Stimulated activated CD4-positive, alpha-beta T cell treated with anti-CD3 and anti-CD28 coated beads, Interleukin-12 subunit alpha, Interleukin-12 subunit beta, amount 100 ng/mL, for 4 hours (primary cell): ENCODE results near the gene ARHGAP21.

ENCODE experiments used
- DNase-seq: peaks from one replicate; pipeline ENCODE4 v3.0.0-alpha.2; 2020

ARHGAP21 gene

DNA sequence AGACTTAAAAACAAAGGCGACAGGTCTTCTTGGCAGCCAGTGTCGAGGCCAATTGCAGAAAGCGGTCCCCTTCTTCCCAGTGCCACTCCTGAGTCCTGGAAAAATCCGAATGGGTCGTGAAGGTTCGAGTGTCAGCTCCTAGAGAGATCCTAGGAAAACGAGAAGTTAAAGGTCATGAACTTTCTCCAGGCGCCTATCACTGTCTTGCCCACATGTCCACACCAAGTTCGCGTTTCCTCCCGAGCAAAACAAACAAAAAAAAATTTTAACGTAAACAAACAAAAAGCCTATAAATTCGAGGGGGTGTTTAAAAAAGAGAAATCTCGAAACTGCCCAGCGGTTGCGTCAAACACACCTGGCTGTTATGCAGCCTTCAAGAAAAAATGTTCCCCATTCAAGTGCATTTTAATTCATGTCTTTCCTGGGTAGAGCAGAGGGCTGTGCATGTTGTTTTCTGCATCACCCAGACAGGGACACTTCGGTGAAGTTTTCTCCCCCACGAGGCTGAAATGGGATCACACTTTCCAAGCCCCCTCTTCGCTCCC, 1.5 kb downstream of the ARHGAP21 start:
- DNase-seq: no peak

DNA sequence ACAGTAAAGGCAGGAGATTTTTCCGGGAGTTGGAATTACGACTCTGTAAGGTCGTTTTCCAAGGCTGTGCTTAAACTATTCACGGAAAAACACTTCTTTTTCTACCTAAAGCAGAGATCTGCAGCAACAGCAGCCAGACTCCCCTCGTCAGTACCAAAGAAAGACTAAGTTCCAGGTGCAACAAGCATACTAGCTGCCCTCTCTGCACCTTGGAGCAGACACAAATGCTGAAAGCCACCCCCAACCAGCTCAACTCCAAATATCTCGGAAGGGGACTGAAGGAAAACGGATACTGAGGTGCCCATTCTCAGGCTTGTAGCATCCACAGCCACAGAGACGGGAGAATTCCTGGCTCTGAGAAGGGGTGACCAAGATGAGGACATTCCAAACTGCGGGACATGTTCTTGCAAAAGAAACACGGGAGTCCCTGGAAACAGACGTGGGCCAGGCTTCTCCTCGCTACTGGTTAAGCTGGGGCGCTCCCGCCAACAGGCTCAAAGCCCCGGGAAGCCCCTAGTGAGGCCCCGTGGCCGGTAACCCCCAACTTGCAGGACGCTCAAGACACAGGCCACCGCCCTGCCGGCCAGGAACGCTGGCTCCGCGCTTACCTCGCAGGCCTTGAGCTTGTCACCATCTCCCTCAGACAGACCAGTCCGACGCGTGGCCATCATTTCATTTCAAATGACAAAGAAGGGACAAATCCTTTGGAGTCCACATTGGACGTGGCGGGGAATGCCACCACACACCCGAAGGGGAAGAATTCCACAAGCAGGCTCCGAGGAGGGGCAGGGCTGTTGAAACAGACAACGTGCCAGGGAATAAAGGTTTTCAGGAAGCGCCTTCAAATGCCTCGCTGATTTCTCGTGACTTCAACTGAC, 2.2 kb downstream of the ARHGAP21 start:
- no peak for DNase-seq

DNA sequence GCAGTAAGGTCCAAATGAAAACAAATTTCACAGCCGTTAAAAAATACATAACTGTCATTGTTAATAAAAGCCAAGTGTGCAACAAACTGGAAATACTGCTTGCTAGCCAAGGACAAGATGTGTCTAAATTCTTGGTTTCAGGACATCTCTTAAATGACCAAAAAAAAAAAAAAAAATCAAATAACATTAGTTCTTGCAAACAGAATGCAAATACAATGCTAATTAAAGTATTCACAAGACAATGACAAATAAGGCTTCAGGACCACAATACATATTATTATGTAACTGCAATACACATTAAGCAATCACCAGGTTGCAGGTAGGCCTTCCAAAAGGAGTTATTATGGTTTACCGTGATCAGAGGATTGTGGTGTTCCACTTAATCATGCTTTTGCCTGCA, 3.6 kb downstream of the ARHGAP21 start:
- DNase-seq: no peak

DNA sequence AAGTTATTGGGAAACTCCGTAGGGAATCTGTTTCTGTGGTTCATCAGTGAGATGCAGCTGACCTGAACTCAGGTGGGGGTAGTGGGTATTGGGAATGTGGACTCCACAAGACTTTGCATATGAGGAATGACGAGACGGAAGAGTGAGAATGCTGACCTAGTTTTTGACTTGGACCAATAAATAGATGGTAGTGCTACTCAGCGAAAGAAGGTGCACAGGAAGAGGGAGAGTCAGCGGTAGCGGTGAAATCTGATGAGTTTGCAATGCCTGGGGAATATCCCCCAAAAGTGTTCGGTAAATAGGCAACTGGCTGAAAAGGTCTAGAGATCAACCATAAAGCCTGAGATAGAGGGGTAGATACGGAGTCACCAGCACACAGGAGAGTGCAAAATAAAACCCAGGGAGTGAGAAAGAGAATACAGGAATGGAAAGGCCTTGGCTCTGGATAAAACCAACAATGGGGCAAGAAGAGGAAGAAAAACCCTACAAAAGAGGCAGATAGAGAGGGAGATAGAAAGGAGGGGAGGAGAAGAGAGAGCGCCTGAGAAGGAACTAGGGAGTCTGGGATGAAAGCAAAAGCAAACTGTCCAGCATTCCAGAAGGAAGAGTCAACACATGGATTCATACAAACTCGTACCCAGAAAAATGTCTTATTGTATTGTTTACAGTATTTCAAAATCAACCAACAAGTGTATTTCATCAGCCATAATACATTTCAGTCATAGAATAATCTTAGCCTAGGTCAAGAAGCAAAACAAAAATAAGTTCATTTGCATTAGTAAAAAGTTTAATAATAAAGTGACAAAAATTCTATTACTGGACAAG, 5.4 kb downstream of the ARHGAP21 start:
- DNase-seq: no peak

DNA sequence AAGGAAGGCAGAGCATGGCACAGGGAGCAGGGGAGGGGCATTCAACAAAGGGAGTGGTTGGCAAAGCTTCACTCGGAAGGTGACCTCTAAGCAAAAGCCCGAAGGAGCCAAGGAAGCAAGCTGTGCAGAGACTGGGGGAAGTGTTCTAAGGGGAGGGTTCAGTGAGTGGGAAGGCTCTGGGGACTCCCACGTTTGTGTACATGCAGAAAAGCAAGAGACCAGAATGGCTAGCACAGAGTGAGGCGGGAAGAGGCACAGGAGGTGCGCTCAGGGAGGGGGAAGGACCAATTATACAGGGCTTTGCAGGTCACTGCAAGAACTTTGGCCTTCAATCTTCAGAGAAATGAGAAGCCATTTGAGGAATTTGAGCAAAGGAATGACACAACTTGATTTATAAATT, 7.4 kb downstream of the ARHGAP21 start:
- DNase-seq: no peak

DNA sequence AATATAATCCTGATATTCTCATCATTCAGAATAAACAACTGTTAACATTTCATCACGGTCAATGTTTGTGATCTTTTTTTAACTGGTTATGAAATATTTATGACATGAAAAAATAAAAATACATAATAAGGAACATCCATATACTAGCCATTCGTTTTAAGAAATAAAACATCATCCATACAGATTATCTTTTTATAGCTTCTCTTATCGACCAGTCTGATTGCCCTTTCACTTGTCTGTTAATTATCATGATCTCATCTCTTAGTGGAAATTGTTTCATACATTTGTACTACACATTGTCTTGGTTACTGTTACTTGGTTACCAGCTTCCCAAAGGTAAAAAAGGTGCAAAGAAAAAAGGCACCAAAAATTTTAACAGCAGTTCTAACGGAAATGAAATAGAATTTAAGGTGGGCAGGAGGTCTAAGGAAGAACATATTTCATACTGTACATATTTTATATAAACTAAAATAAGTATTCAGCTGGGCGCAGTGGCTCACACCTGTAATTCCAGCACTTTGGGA, 8.4 kb downstream of the ARHGAP21 start:
- no peak for DNase-seq

DNA sequence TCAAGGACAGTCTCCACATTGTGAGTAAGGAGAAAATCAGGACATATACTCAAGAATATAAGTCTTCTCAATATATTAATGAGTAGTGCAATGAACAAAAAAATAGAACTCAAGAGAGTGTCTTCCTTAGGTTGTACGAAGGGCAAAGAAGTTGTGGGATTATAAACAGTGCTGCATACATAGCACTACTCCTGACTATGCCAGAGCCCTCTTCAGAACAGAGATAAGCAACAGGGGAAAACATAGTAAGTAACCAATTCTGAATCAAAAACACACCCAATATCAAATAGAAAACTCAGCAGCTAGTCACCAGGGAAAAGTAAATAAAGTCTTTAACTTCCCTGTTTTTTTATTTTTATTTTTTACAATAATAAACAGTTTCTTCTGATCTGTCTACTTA, 10.6 kb downstream of the ARHGAP21 start:
- no peak for DNase-seq

DNA sequence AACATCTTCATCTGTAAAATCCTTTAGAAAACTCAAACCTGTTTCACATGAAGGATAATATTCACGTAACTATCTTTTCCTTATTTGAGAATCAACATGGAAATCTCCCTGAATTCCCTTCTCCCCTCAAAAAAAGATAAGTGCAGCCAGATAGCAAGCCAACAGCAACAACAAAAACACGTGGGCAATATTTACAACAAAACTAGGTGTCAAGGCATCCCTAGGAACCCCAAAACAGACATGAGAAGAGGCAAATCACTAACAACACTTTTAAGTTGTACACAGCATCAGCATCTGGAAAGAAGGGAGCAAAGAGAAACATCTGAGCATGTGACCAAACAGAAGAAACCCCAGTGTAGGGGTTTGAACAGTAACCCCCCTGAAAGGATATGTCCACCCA, 12.2 kb downstream of the ARHGAP21 start:
- no peak for DNase-seq

DNA sequence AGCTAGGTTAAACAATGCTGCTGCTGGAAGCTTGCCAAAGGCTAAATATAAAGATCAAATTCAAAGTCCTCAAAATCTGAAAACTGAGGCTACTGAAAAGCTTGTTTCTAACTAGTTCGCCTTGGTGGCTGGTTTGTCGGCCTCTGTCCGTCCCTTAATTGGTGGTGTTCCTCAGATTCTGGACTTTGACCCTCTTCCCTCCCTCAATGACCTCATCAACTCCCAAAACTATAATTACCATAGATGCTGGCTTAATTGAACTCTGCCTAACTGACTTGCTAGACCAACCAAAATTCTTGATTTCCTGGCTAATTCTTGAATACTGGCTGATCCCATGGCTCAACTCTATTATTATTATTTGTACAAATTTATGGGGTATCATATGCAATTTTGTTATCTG, 15.6 kb downstream of the ARHGAP21 start:
- no peak for DNase-seq

DNA sequence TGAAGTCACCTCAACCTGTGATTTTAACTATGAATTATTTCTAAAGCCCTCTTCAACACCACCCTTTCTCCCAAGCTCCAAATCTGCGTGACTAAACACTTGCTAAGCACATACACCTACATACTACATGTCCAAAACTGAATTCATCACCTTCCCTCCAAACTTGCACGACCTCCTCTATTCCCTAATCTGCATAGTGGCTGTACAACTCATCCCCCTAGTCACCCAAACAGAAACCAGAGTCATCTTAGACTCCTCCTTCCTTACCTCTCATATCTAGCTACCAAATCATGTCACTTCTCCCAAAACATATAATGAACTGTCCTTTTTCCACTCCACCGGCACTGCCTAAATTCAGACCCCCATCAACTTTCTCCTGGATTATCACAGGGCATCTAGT, 16.2 kb downstream of the ARHGAP21 start:
- DNase-seq: no peak

DNA sequence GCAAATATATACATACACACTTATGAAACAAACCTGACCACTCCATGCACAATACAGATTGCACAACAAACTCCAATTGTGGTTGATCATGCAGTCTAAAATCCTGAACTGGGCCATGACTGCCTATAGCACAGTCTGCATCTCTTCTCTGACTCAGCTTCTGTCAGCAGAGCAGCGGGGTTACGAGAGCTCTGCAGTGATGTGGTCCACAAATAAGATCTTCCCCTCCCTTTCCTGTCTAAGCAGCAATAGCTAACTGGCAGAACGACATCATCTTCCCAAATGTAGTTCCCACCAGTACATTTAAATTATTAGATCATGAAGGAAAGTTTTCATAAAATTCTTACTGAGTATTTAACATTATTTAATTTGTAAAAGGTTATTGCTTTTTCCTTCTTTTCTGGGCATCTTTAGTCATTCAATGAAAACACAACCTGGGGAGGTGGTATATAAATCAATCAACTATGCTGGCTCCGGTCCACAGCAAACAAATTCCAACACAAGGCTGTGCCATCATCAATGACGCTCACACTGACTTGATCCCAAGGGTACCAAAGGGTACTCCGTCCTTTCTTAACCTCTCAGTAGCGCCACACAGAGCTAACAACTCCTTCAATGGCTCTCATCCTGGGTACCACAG, 17.1 kb downstream of the ARHGAP21 start:
- DNase-seq: no peak

DNA sequence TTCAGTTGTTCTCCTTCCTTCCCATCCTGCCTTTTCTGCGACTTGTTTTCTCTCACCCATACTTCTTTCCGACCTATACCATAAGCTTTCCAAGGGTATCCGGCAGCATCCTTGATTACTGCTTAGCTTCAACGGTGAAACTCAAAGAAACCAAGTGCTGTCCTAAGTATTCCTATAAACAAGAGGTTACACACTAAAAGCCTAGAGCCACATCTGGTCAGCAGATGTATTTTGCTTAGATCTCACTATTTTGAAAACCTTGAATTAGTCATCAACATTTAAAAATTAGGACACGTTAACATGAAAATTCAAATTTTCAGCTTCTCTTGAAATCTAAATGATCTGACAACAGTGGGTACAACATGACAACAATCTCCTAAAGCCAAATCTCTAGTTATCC, 20.0 kb downstream of the ARHGAP21 start:
- no peak for DNase-seq

DNA sequence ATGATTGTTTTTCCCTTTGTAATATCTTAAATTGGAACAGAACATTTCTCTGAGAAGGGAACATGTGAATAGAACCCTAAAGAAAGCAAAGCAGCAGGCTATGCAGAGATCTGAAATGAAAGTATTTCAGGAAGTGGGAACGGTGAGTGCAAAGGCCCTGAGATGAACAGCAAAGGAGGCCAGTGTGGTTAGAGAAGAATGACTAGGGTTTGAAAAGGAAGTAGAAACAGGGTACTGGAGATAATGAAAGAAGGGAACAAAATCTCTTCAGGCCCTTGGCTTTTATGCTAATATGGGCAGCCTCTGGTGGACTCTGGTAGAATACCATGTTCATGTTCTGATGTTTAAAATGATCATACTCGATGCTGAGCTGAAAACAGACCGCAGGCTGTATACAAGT, 22.2 kb downstream of the ARHGAP21 start:
- no peak for DNase-seq

DNA sequence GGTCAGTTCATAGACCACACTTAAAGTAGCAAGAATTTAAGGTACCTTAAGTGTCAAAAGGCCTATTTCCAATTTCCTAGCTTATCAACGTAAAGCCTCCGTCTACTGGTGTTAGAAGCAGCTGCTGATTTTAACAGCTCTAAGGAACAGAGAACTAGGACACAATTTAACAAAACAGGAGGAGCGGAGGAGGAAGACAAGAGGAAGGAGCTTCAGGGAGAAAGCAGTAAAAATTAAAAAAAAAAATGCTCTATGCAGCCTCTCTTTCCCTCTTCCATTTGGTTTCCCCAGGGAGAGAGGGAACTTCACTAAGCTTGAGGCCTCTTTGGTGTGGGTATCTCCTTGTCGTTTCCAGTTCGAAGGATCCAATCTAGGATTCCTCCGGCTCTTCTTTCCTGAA, 22.7 kb downstream of the ARHGAP21 start:
- no peak for DNase-seq

DNA sequence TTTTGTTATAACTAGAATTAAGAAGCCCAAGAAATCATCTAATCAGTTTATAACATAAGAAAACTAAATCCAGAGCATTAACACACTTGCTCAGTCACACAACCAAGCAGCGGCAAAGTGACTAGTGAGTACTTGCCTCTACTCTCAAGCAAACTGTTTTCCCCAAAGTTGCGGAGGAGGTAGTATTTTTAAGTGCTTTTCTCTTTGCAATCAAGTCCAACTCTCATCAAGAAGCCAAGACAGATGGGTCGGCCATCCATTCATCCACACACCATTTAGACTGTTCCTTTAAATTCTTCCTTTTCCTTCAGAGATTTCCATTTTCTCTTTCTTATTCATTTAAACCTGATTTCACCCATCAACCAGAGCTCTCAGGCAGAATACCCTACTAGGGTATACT, 25.4 kb downstream of the ARHGAP21 start:
- no peak for DNase-seq

DNA sequence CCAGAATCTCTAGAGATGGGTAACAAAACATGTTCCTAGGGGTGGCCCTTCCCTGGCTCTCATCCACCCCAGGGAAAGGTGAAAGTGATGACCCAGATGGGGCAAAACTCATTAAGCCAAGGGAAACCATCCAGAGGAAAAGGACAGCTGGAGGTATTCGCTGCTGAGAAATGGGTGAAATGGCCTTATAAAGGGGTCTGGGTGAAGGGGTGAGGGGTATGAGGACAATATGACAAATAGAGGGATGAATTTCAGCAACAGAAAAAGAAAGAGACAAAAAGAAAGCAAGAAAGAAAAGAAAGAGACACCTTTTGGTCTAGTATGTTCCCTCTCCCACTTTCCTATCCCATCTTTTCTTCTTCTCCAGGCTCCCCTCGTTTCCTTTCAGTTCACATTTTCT, 26.6 kb downstream of the ARHGAP21 start:
- no peak for DNase-seq

DNA sequence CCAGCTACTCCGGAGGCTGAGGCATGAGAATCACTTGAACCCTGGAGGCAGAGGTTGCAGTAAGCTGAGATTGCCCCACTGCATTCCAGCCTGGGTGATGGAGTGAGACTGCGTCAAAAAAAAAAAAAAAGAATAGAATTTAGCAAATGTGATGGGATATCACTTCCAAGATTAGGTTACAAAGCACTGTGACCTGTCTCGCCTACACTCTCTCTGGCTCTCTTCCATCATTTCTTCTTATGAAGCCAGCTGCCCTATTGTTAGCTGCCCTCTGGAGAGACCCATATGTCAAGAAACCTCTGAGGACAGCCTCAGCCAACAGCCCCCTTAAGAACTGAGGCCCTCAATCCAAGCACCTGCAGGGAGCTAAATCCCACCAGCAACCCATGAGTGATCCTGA, 28.2 kb downstream of the ARHGAP21 start:
- DNase-seq: no peak

DNA sequence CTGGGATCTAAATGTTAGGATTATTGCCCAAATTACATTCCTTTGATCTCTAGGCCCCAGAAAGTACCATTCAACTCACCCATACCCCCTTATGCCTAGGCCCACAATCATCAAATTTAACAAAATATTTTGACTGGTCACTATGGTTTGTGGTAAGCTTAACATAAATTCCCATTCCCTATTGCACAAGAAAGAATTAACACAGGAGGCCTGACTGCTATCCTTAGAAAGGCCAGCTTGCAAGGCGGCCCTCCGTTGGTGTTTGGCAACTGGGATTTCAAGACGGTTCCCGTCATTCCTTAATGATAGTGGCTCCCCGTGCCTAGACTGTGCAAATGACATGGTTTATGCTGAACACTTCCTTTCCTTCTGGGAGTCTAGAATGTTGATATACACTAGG, 29.6 kb downstream of the ARHGAP21 start:
- no peak for DNase-seq

DNA sequence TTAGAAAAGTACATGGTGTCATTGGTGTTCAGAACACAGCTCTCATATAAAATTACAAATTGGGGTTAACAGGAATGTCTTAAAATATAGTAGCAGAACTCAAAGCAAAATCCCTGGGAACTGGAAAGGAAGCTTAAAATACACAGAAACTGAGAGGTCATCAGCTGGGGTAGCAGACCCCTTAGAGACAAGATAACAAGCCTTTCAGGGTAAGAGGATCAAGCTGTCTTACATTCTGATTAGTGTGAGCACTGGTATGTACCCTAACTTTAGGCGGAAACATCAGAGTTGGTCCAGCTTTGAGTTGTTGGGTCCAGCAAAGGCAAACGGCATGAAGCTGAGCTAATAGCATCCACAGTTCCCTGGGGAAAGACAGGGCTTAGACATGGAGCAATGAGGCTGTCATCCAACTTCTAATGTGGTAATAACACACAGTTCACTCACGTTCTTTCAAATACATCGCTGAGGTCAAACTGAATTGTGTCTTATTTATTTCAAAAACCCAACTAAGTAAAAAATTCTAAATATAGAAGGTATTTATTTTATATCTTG, 32.6 kb downstream of the ARHGAP21 start:
- no peak for DNase-seq

DNA sequence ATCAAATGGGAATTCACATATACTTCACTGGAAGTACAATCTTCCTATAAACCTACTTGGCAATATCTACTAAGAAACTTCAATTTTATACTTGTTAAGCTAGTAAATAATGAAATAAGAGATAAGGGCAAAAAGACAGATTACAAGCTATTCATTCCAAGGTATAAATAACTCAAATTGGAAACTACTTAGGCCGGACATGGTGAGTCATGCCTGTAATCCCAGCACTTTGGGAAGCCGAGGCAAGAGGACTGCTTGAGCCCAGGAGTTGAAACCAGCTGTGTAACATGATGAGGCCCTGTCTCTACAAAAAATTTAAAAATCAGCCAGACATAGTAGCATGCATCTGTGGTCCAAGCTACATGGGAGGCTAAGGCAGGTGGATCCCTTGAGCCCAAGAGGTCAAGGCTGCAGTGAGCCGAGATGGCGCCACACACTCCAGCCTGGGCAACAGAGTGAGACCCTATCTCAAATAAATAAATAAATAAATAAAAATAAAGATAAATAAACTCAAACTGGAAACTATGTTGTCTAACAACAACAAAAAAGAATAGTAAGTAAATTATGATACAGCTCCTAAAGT, 37.6 kb downstream of the ARHGAP21 start:
- DNase-seq: no peak

DNA sequence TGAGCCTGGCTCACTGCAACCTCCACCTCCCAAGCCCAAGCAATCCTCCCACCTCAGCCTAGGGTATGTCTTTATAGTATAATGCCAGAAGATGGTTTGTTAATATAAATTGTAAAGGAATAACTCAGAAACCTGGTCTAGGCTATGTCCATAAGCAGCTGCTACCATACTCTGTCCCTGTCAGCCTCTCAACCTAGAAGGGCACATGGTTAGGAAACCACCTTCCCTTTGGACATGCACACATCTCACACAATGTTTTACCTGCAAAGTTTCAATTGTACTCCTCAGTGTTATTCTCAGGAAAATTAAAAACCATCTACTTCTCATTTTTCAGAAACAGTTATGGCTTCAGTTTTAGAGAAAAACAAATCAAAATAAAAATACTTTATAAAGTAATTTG, 40.1 kb downstream of the ARHGAP21 start:
- no peak for DNase-seq

DNA sequence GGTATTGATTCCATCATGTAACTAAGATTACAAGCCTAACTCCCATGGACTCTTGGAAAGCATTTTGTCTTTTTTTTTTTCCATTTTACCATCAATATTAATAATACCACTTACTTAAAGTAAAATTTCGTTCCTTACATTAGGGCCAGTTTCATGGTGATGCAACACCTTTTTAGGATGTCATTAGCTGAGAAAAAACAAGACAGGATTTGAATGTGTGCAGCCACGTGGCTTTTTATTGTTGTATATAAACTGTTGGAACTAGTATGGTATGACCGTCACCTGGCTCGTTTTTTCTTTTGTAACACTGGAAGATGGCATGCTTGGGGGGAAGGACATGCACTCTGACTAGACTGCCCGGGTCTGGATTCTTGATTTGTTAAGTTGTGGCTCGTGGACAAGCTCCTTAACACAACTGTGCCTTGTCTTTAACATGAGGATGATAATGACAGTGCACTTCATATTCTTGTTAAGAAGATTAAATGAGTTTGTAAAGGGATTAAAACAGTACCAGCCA, 42.1 kb downstream of the ARHGAP21 start:
- no peak for DNase-seq
